Measurements from ENCODE around the gene PFKP.

PFKP gene

DNA sequence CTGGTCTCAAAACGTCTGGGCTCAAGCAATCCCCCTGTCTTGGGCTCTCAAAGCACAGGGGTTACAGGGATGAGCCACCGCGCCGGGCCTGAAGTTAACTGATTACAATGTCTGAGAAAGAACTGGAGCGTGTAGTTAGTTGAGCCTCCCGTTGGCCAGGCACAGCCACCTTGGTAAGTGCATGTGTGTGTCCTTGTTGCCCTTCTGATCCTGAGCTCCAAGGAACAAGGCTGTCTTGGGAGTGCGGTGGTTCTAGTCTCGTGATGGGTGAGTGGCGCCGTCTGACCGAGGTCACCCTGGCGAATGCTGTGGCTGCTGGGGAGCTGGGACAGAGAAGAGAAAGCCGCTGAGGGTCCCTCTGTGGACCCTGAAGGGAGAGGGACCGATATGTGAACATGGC lies 54.7 kb downstream of the PFKP start:
- H3K9me3 Mint-ChIP-seq = no peaks in the 10 kb centered on the region

GRCh38 chr10:3122486-3123205 lies 55.3 kb downstream of the PFKP start:
- ATAC-seq (replicated peaks; ENCODE audit: extremely low read depth, poor library complexity, severe bottlenecking) = no peak
- H3K4me3 Mint-ChIP-seq = no peak overlapping the region

More for the DNA sequence above, 54.7 kb downstream of the PFKP start:
- Mint-ChIP-seq H3K36me3 (ENCODE audit: insufficient read depth) (peaks cover 25% of the 10 kb centered on the region), H3K27ac (ENCODE audit: low read depth) (no peak overlapping the region), H3K4me1 (no peaks in the 10 kb centered on the region), H3K27me3 (no peaks in the 10 kb centered on the region), H3K4me3 (no peak overlapping the region)
- ATAC-seq (replicated peaks; ENCODE audit: extremely low read depth, poor library complexity, severe bottlenecking) (no peak), DNase-seq (ENCODE audit: low spot score in 2 of 2) (no peak)

GRCh38 chr10:3123571-3124411 lies 56.4 kb downstream of the PFKP start:
- no peak for ATAC-seq (replicated peaks; ENCODE audit: extremely low read depth, poor library complexity, severe bottlenecking)
- Mint-ChIP-seq H3K36me3 (ENCODE audit: insufficient read depth) (peaks cover 15% of the 10 kb centered on the region), H3K4me1 (no peaks in the 10 kb centered on the region), H3K27ac (ENCODE audit: low read depth) (no peak overlapping the region), H3K9me3 (no peaks in the 10 kb centered on the region), H3K4me3 (no peak overlapping the region), H3K27me3 (no peaks in the 10 kb centered on the region)
- no peak for DNase-seq (ENCODE audit: low spot score in 2 of 2)

More at GRCh38 chr10:3122486-3123205, 55.3 kb downstream of the PFKP start:
- Mint-ChIP-seq H3K27ac (ENCODE audit: low read depth) (no peak overlapping the region), H3K9me3 (no peaks in the 10 kb centered on the region), H3K36me3 (ENCODE audit: insufficient read depth) (peaks cover 23% of the 10 kb centered on the region), H3K4me1 (no peaks in the 10 kb centered on the region), H3K27me3 (no peaks in the 10 kb centered on the region)
- DNase-seq (ENCODE audit: low spot score in 2 of 2) = no peak

DNA sequence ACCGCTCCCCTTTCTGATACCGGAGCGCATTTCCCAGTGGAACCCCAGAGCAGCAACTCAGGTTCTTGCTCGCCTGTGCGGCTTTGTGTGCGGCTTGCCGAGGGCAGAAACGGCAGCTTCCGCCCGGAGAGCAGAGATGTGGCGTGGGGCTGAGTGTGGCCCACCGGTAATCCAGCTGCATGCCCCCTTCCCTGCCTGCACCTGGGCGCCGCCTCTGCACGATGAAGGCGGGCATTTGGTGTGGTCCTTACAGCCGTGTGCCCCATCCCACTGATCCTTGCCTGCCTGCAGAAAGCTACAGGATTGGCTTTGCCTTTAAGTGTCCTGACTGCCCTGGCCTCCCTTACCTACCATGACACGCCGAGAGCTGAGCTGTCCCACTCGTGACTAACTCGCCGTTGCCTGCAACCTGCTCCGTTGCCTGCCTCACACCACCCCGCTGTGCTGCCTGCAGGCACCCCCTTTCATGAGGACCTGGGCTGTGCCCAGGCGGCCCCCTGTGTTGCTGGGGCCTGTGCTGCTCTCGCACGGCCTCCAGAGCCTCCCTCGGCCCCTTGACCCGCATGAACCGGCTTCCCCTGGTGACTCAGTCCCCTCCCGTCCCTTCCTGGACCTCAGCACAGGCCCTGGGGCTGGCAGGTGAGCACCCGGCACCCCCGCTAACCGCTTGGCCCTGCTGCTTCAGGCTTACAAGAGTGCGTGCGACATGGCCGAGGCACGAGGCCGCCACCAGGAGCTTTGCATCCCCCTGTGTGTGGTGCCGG lies 57.2 kb downstream of the PFKP start:
- Mint-ChIP-seq H3K4me1 (no peaks in the 10 kb centered on the region), H3K27me3 (no peaks in the 10 kb centered on the region), H3K4me3 (no peak overlapping the region), H3K9me3 (no peaks in the 10 kb centered on the region), H3K27ac (ENCODE audit: low read depth) (no peak overlapping the region), H3K36me3 (ENCODE audit: insufficient read depth) (peaks cover 18% of the 10 kb centered on the region)
- ATAC-seq (replicated peaks; ENCODE audit: extremely low read depth, poor library complexity, severe bottlenecking) = no peak
- DNase-seq (ENCODE audit: low spot score in 2 of 2) = no peak

GRCh38 chr10:3125527-3126170 lies 58.3 kb downstream of the PFKP start:
- Mint-ChIP-seq H3K27ac (ENCODE audit: low read depth) (no peak overlapping the region), H3K9me3 (no peaks in the 10 kb centered on the region), H3K27me3 (no peaks in the 10 kb centered on the region), H3K36me3 (ENCODE audit: insufficient read depth) (peaks cover 23% of the 10 kb centered on the region), H3K4me1 (no peaks in the 10 kb centered on the region), H3K4me3 (no peak overlapping the region)
- DNase-seq (ENCODE audit: low spot score in 2 of 2) (no peak), ATAC-seq (replicated peaks; ENCODE audit: extremely low read depth, poor library complexity, severe bottlenecking) (no peak)

GRCh38 chr10:3126249-3126648 lies 58.9 kb downstream of the PFKP start:
- Mint-ChIP-seq H3K4me1 (no peaks in the 10 kb centered on the region), H3K9me3 (no peaks in the 10 kb centered on the region), H3K36me3 (ENCODE audit: insufficient read depth) (peaks cover 23% of the 10 kb centered on the region), H3K27ac (ENCODE audit: low read depth) (no peak overlapping the region), H3K4me3 (no peak overlapping the region), H3K27me3 (no peaks in the 10 kb centered on the region)
- ATAC-seq (replicated peaks; ENCODE audit: extremely low read depth, poor library complexity, severe bottlenecking) (no peak), DNase-seq (ENCODE audit: low spot score in 2 of 2) (no peak)

DNA sequence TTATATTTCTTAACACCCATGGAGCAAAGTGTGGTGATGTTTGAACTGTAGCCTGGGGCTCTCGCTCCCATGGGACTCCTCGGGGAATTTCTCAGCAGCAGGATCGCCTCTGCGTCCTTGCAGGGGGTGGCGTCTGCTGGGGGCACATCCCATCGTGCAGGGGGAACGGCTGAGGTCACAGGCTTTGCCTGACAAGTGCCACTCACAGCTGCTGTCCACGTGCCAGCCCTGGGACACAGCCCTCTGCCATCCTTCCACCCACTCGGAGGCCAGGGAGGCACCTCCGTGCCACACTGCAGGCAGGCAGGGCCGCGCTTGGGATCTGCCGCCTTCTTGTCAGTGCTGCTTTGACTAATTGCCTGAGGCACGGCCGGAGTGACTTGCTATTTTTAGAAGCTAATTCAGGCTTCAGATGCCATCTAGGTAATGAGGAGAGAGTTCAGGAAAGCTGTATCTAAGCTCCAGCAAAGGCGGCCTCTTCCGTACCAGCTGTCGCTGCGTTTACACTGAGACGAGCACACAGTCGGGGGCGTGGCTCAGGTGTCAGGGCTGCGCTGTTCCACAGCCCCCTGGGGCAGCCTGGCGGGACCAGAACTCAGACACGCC lies 59.5 kb downstream of the PFKP start:
- H3K36me3 Mint-ChIP-seq (ENCODE audit: insufficient read depth) = peaks cover 24% of the 10 kb centered on the region
- DNase-seq (ENCODE audit: low spot score in 2 of 2) = no peak
- no peak overlapping the region for H3K4me3 Mint-ChIP-seq
- H3K27me3 Mint-ChIP-seq = no peaks in the 10 kb centered on the region
- H3K4me1 Mint-ChIP-seq = no peaks in the 10 kb centered on the region
- no peaks in the 10 kb centered on the region for H3K9me3 Mint-ChIP-seq
- no peak for ATAC-seq (replicated peaks; ENCODE audit: extremely low read depth, poor library complexity, severe bottlenecking)
- no peak overlapping the region for H3K27ac Mint-ChIP-seq (ENCODE audit: low read depth)

DNA sequence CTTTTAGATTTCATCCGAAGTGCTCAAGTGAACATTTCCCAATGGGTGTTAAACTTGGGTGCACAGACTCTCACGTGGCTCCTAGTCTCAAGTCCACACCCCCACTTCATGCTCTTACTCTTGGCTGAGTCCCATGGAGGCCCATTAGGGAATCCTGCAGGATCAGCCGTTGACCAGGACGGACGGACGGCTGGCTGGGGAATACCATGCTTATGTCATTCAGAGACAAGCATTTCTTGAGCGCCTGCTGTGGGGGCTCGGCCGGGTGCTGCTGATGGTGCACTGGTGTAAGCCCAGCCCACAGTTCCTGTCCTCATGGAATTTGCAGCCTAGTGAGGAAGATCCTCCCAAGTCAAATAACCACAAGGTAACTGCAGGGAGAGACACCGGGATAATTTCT lies 60.6 kb downstream of the PFKP start:
- peaks cover 31% of the 10 kb centered on the region for H3K36me3 Mint-ChIP-seq (ENCODE audit: insufficient read depth)
- H3K9me3 Mint-ChIP-seq = no peaks in the 10 kb centered on the region
- no peaks in the 10 kb centered on the region for H3K4me1 Mint-ChIP-seq
- DNase-seq (ENCODE audit: low spot score in 2 of 2) (no peak), ATAC-seq (replicated peaks; ENCODE audit: extremely low read depth, poor library complexity, severe bottlenecking) (no peak)
- H3K27me3 Mint-ChIP-seq = no peaks in the 10 kb centered on the region
- H3K4me3 Mint-ChIP-seq = no peak overlapping the region
- H3K27ac Mint-ChIP-seq (ENCODE audit: low read depth) = no peak overlapping the region

GRCh38 chr10:3128379-3129130 lies 61.2 kb downstream of the PFKP start:
- Mint-ChIP-seq H3K4me1 (no peaks in the 10 kb centered on the region), H3K9me3 (no peaks in the 10 kb centered on the region), H3K36me3 (ENCODE audit: insufficient read depth) (peaks cover 34% of the 10 kb centered on the region), H3K27ac (ENCODE audit: low read depth) (no peak overlapping the region), H3K4me3 (no peak overlapping the region), H3K27me3 (no peaks in the 10 kb centered on the region)
- DNase-seq (ENCODE audit: low spot score in 2 of 2) (no peak), ATAC-seq (replicated peaks; ENCODE audit: extremely low read depth, poor library complexity, severe bottlenecking) (no peak)

DNA sequence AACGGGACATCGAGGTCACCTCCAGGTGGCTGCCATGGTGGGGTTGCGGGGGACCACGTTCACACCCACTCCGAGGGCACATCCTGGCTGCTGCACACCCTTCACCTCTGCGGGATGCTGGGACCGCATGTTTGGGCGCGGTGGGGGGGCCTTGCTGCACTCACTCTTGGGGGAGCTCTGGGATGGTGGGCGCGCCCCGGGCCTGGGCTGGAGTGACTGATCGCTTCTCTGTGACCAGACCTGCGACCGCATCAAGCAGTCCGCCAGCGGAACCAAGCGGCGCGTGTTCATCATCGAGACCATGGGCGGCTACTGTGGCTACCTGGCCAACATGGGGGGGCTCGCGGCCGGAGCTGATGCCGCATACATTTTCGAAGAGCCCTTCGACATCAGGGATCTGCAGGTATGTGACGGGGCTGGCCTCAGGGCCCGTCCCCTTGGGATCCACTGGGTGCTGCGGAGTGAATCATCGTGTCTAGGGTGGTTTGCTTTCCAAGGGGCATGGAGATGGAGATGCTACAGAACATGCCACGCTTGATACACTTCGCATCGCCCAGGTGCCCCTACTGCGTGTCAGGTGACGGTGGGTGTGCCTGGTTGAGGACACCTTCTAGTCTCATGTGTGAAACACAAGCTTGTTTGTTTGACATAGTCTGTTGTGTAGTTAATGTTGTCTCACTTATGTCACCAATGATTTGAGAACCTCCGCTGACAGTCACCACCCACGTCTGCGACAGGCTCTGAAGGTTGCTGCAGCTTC lies 62.4 kb downstream of the PFKP start:
- DNase-seq (ENCODE audit: low spot score in 2 of 2) (no peak), ATAC-seq (replicated peaks; ENCODE audit: extremely low read depth, poor library complexity, severe bottlenecking) (no peak)
- H3K27me3 Mint-ChIP-seq = no peaks in the 10 kb centered on the region
- peaks cover 42% of the 10 kb centered on the region for H3K36me3 Mint-ChIP-seq (ENCODE audit: insufficient read depth)
- no peaks in the 10 kb centered on the region for H3K9me3 Mint-ChIP-seq
- no peak overlapping the region for H3K4me3 Mint-ChIP-seq
- H3K27ac Mint-ChIP-seq (ENCODE audit: low read depth) = no peak overlapping the region
- no peaks in the 10 kb centered on the region for H3K4me1 Mint-ChIP-seq

GRCh38 chr10:3131098-3131497 lies 63.8 kb downstream of the PFKP start:
- H3K36me3 Mint-ChIP-seq (ENCODE audit: insufficient read depth) = peaks cover 46% of the 10 kb centered on the region
- no peaks in the 10 kb centered on the region for H3K27me3 Mint-ChIP-seq
- no peaks in the 10 kb centered on the region for H3K4me1 Mint-ChIP-seq
- no peak overlapping the region for H3K27ac Mint-ChIP-seq (ENCODE audit: low read depth)
- no peak overlapping the region for H3K4me3 Mint-ChIP-seq
- ATAC-seq (replicated peaks; ENCODE audit: extremely low read depth, poor library complexity, severe bottlenecking) = no peak
- DNase-seq (ENCODE audit: low spot score in 2 of 2) = no peak
- H3K9me3 Mint-ChIP-seq = no peaks in the 10 kb centered on the region
